HG02981 (cell line): ENCODE data around the gene DNAH6.
"Not testable (repeated sequence)": the region's sequence is repeated elsewhere in the genome, so short reads cannot be mapped to it uniquely, and the experiment has no call there.

Experiments
- ATAC-seq: cut with Tn5 transposase; IDR thresholded peaks from one replicate; pipeline ENCODE4 v1.9.1; 2021; ENCODE audit warnings: mild to moderate bottlenecking, moderate library complexity; ENCODE audit not compliant: unreplicated experiment

DNAH6 gene

DNA sequence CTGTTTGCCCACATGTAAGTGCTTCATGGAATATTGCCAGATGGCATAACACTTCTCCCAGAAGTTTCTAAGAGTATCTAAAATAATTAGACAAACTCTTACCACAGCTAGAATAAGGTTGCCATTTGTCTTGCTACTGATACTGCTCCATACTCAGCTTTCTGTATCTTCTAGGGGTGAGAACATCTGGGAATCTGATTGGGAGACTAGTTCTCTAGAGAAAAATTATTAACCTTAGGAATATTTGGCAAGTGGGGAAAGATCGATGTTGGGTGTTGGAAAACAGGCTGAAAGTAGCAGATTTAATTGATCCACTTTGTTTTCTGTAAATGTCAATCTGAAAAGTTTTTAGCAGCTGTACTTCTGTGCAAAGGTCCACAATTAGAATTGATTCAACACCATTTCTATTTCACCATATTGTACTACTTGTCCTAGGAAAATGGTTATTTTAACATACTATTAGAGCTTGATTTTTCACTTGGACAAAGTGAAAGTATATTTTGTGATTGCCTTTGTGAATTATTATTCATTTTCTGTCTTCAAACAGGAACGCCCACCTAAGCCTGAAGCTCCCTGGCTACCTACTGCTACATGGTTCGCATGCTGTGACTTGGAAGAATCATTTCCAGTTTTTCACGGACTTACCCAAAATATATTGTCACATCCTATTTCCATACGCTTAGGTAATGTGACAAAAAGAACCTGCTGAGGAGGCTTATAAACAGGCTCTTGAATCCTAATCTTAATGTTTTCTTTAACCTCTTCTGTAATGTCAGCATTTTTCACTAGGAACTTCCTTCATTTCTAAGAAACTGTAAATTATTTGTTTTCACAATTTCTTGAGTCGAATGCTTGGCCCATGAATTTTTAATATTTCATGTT lies 216.8 kb downstream of the DNAH6 start:
- no peak for ATAC-seq

DNA sequence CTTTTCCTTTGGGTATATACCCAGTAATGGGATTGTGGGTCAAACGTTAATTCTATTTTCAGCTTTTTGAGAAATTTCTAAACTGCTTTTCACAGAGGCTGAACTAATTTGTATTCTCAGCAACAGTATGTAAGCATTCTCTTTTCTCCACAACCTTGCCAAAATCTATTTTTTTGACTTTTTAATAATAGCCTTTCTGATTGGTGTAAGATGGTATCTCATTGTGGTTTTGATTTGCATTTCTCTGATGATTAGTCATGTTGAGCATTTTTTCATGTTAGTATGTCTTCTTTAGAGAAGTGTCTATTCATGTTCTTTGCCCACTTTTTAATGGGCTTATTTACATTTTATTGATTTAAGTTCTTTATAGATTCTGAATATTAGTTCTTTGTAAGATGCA lies 219.1 kb downstream of the DNAH6 start:
- ATAC-seq = no peak

DNA sequence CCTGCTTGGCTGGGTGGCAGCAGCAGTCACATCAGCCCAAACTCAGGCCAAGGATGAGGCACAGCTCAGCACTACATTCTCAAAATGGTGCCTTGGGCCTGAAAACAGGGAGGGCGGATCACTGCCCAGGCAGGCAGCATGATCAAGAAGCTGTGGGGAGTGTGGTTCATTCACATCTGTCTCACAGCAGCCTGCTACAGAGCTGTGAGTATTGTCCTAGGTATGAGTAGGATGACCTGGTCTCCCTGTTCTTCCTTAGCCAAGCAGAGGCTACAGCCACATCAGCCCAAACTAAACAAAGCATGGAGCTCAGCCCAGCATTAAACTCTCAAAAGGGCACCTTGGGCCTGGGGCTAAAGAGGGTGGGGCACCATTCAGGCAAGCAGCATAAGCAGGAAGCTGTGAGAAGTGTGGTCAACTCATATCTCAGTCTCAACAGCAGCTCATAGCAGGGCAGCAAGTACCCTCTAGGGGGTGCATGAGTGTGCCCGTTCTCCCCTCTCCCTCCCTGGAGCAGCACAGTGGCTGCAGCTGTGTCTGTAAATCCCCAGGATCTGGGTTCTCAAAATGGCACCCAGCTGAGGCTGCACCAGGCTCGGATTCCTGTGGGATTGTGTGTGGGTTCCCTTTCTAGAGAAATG lies 225.0 kb downstream of the DNAH6 start:
- peak; percentile 97 for ATAC-seq

DNA sequence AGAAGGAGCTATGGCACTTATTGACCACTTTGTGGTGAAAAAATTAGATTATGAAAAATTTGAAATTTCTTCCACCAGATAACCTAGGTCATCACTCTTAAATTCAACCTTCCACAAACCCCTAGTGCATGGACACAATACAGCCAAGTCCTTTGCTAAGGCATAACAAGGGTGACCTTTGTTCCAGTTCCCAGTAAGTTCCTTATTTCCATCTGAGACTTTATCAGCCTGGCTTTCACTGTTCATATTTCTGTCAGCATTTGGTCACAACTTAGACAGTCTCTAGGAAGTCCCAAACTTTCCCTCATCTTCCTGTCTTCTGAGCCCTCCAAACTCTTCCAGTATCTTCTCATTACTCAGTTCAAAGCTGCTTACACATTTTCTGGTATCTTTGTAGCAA lies 232.0 kb downstream of the DNAH6 start:
- ATAC-seq = no peak

DNA sequence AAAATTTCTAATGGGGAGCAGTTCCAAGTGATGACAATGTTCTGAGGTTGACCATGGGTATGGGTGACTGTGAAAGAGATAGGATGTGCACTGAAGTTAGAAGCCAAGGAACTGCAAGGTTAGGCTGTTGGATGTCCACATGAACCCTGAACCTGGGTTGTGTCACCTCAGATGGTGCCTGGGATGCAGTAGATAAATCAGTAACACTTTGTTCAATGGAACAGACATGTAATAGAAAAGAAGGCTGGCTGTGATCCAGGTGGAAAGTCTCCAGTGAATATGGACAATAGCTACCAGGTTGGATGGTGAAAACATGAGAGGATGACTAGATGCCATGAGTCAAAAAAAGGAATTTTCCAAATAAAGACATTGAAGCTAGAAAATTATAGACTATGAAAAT lies 233.1 kb downstream of the DNAH6 start:
- ATAC-seq = no peak

DNA sequence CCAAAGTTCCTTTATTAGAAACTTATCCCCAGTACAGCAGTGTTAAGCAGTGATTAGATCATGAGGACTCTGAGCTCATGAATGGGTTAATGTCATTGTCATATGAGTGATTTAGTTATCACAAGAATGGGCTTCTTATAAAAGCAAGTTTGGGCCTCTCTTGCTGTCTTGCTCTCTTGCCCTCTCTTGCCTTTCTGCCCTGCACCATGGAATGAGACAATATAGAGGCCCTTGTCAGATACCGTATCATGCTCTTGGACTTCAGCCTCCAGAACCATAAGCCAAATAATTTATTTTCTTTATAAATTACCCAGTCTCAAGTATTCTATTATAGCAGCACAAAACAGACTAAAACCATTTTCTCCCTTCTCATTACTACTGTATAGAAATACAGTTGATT lies 238.8 kb downstream of the DNAH6 start:
- ATAC-seq = no peak

DNA sequence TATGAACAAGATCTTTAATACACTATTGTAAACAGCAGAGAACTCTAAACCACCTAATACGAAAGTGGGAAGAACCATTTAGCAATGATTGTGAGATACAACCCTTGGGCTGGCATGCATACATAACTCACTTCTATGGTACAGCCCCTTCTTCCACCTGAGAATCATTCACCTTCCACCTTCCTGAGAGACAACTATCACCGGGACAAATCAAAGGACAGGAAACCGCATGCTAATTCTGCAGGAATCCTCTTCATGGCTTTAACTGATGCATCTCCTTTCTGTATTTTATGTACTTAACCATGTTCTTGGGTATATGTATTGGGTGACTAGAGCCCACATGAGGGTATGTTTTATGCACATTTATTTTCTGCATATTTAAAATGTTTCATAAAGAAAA lies 241.3 kb downstream of the DNAH6 start:
- no peak for ATAC-seq

DNA sequence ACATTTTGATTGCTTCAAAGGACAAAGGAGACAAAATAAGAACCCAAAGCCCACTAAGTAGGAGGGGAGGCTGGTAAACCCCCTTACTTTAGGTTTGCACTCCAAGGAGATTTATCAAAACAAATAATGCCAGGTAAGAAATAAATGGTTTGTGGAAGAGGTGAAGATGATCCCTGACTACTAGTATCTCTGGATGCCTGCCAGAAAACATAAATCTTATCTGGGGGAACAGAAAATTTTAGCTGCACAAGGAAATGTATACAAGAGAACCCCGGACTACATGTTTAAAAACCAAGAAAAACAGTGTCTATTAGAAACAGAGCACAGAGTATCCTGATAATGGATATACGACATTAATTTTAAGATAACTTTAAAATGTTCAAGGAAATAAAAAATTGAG lies 250.5 kb downstream of the DNAH6 start:
- no peak for ATAC-seq

DNA sequence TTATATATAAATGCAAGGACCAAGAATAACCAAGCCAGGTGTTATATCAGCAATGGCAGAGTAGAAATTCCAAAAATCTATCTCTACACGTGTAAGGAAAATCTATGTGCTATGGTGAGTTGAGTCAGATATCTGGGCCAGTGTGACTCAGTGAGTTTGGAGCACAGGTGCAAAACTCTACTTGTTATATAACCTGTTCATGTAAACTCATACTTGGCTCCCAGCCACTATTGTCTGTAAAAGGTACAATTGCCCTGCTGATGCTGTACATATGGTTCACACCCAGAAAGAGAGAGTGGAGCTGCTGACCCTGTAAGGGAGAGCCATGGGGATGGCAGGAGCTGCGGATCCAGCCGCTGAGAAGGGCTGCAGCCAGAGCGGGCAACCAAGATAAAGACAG lies 252.5 kb downstream of the DNAH6 start:
- ATAC-seq = no peak

DNA sequence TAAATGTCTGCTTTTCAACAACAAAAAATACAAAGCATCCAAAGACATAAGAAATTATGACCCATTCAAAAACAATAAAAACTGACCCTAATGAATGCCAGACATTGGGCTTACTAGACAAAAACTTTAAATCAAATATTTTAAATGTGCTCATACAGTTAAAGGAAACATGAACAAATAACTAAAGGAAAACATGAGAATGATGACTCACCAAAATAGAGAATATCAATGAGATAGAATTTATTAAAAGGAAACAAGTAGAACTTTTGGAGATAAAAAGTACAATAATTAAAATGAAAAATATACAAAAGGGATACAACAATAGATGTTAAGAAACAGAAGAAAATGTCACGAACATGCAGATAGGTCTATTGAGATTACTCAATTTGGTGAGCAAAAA lies 254.0 kb downstream of the DNAH6 start:
- ATAC-seq = no peak

DNA sequence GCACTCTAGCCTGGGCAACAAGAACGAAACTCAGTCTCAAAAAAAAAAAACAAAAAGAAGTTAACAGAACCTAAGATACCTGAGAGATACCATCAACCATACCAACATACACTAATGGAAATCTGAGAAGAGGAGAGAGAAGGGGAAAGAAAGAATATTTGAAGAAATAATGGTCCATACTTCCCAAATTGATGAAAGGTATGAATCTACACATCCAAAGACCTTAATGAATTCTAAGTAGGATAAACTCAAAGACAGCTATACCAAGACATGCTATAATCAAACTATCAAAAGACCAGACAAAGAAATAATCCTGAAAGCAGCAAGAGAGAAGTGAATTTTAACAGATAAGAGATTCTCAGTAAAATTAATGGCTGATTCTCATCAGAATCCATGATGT lies 255.0 kb downstream of the DNAH6 start:
- no peak for ATAC-seq

DNA sequence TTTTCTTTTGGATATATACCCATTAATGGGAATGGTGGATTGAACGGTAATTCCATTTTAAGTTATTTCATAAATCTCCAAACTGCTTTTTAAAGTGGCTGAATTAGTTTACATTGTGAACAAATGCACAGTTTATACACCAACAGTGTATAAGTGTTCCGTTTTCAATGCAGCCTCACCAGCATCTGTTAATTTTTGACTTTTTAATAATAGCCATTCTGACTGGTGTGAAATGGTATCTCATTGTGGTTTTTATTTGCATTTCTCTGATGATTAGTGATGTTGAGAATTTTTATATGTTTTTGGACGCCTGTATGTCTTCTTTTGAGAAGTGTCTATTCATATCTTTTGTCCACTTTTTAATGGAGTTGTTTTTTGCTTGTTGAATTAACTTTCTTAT lies 257.3 kb downstream of the DNAH6 start:
- not testable (repeated sequence) for ATAC-seq

DNA sequence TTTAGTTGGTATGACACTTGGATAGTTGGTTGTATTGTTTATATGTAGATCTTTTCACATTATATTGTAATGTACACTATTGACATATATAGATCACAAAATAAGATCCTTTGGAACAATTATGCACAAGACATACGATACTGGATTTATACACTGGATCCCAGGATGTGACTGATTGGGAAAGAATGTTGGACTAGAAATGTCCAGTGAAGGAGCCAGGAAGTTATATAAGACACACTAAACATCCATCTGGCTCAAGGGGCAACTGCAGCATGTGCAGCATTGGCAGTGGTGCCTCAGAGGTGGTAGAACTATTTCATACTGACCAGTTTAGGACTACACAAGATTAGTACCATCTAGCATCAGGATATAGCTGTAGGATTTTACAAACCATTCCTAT lies 259.7 kb downstream of the DNAH6 start:
- no peak for ATAC-seq

DNA sequence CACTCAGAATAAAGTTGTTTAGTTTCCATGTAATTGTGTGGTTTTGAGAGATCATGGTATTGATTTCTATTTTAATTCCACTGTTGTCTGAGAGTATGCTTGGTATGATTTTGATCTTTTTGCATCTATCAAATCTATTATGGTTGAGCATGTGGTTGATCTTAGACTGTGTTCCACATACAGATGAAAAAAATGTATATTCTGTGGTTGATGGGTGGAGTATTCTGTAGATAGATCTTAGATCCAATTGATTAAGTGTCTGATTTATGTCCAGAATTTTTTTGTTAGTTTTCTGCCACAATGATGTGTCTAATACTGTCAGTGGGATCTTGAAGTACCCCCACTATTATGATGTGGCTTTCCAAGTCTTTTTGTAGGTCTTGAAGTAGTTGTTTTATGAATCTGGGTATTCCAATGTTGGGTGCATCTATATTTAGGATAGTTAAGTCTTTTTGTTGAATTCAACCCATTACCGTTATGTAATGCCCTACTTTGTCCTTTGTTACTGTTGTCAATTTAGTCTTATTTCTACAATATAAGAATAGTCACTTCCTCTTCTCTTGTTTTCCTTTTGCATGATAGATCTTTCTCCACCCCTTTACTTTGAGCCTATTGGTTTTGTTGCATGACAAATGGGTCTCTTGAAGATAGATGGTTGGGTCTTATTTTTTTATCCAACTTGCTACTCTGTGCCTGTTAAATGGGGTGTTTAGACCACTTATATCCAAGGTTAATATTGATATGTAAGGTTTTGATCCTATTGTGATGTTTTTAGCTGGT lies 262.8 kb downstream of the DNAH6 start:
- ATAC-seq = no peak

DNA sequence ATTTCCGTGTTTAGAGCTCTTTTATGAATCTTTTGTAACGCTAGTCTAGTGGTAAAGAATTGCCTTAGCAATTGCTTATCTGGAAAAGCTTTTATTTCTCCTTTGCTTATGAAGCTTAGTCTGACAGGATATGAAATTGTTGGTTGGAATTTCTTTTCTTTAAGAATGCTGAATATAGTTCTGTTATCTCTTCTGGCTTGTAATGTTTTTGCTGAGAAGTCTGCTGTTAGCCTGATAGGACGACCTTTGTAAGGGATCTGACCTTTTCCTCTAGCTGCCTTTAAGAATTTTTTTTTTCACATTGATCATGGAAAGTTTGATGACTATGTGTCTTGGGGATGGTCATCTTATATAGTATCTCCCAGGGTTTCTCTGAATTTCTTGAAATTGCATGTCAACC lies 263.5 kb downstream of the DNAH6 start:
- ATAC-seq = no peak

DNA sequence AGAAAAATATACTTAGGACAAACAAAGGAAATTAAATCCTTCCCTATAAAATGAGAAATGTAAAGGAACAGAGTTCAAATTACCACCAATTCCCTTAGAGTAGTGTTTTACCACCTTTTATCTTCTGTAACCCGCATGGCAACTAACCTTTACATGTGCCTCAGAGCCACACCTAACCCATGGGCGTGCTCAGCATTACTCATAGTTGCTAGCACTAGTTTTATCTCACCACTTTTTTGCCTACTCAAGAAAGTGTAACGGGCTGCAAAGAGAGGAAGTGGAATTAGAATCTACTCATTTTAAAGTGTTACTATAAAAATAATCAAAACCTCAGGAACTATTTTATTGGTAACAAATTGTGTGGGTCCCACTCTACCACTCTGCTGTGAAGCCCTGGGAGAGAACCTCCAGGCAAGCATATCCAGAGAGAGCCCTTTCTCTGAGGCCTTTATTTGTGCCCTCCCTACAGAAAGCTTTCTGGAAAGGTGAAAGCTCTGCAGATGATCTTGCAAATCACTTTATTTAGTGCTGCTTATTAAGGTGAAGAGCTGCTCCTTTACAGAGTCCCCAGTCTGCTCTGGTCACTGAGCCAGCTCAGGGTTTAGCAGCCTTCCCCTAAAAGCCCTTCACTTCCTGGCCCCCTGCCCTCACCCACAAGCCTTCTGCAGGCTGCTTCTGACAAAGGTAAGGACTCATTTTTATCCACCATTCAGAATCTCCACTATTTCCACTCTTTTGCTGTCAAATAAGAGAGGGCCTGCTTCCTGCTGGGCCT lies 265.8 kb downstream of the DNAH6 start:
- ATAC-seq = peak; percentile 81

DNA sequence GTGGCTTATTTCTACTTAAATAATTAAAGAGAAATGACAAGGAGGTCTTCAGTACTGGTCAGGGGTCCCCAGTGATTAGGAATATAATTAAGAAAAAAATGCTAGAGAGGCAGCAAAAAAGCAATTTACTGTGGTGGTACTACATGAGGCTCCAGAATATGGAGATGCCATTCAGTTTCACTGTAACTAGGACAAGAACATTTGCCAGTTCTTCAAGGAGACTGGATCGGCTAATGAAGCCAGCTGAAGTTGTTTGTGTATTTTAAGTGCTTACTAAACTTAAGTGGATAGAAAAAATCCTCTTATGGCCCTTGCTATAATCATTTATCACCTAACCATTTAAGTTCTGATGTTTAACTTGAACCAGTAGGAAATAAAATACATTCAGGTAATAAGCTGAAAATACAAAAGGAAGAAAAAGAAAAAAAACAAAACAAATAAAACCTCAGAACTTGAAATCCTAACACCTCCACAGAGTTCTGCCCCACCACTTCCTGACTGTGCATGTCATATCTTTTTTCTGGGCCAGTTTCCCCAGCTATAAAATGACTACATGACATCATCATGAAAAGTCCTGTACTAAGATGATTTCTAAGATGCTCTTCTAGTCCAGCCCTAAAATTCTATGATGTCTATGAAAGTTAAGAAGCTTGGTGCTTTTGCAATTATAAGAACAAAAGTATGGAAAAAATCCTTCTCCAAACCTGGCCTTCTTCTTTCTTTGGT lies 266.6 kb downstream of the DNAH6 start:
- no peak for ATAC-seq

DNA sequence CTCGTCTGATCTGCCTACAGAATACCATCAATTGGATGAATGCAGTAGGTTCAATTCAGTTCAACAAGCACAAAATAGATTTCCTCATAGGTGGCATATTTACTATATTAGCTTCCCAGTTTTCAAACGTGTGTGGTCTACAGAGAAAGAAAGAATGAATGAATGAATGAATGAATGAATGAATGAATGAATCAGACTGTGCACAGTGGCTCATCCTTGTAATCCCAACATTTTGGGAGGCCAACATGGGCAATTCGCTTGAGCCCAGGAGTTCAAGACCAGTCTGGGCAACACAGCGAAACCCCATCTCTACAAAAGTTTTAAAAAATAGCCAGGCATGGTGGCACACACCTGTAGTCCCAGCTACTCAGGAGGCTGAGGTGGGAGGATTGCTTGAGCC lies 269.7 kb downstream of the DNAH6 start:
- no peak for ATAC-seq

DNA sequence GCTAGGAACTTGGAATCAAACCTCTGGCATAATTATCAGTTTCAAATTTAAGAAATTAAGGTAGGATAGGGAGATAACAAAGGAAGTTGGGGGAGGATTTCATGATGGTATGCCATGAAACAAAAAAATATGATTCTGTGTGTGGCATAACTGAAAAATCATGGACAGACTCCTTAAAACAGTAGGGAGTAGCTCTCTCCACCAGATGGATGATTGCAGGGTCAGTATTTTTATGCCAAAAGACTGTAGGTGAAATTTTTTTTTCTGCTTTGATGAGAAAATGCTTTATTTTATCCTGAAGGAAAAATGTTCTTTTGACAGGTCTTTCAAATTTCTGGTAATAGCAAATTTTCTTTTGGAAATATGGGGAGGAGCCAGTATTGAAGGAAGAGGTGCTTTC lies 270.3 kb downstream of the DNAH6 start:
- ATAC-seq = no peak

DNA sequence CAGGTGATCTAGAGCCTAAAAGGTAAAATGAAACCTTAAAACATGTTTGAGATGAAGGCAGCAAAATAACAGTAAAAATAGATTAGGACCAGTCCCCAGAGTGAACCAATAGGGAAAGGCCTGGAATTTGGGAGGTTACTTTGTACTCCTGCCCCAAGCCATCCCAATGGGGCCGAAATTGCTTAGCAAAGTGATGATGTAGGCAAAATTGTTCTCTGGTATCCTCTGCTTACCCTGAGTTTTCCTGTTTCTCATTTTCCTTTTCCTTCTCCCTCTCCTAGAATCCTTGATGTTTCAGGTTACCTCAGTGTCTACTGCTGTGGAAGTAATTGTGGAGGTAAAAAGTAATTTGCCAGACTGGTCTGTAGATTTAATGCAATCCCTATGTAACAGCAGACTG lies 271.7 kb downstream of the DNAH6 start:
- no peak for ATAC-seq
